HL-60 (cell line): ENCODE data around the gene KAT14.

Experiments
- CTCF ChIP-seq: IDR thresholded peaks from one replicate; pipeline ENCODE4 v1.5.1; 2011; ENCODE audit warnings: low read length, control low read depth, inconsistent platforms; ENCODE audit not compliant: insufficient read depth
- POLR2AphosphoS5 ChIP-seq: IDR thresholded peaks from 2 replicates; pipeline ENCODE4 v1.6.1; 2012; ENCODE audit warnings: low read depth

- no peak for TF ChIP-seq POLR2AphosphoS5
- no peak for TF ChIP-seq CTCF
Measured at GRCh38 chr20:18213002-18213401, 75.3 kb downstream of the KAT14 start.
